HG03039 (cell line): ENCODE measurements around the gene KIAA1755.

ENCODE experiments used
- ATAC-seq: cut with Tn5 transposase; IDR thresholded peaks from one replicate; pipeline ENCODE4 v1.9.1; 2021; ENCODE audit warnings: mild to moderate bottlenecking, moderate library complexity; ENCODE audit not compliant: unreplicated experiment

The KIAA1755 gene

GRCh38 chr20:38208088-38208487 lies 52.4 kb downstream of the KIAA1755 start:
- no peak for ATAC-seq

DNA sequence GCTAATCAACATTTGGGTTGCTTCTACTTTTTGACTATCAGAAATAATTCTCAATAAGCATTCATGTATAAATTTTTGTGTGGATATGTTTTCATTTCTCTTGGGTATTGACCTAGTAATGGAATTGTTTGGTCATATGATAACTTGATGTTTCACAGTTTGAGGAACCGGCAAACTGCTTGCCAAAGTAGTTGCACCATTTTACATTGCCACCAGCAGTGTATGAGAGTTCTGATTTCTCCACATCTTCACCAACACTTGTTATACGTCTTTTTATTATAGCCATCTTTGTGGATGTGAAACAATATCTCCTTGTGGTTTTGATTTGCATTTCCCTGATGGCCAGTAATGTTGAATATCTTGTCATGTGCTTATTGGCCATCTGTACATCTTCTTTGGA lies 52.9 kb downstream of the KIAA1755 start:
- ATAC-seq: no peak

DNA sequence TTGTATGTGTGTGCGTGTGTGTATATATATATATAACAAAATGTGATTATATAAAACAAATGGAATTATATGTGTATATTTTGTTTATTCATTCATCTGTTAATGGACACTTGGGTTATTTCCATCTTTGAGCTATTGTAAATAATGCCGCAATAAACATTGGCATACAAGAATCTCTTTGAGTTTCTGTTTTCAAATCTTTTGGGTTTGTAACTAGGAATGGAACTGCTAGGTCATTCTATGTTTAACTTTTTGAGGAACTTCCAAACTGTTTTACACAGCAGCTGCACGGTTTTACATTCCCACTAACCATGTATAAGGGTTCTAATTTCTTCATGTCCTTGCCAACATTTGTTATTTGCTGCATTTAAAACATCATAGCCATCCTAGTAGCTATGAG lies 55.5 kb downstream of the KIAA1755 start:
- ATAC-seq: no peak

DNA sequence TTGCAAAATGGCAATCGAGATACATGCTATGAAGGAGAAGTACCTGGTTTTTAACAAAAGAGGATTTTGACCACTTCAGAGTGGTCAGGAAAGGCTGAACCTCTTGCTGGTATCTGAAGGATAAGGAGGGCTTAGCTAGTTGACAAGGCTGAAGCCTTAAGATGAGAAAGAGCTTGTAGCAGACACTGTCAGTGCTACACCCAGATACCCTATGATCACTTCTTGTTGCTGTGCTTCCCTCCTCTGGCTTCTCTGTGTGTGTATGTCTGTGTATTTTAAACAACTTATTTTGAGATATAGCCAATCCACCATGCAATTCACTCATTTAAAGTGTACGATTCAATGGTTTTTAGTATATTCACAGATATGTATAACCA lies 56.6 kb downstream of the KIAA1755 start:
- no peak for ATAC-seq

GRCh38 chr20:38203337-38203980 lies 57.1 kb downstream of the KIAA1755 start:
- no peak for ATAC-seq

GRCh38 chr20:38202982-38203293 lies 57.6 kb downstream of the KIAA1755 start:
- no peak for ATAC-seq

- no peak for ATAC-seq
Observed at GRCh38 chr20:38202153-38202981, 58.2 kb downstream of the KIAA1755 start.

DNA sequence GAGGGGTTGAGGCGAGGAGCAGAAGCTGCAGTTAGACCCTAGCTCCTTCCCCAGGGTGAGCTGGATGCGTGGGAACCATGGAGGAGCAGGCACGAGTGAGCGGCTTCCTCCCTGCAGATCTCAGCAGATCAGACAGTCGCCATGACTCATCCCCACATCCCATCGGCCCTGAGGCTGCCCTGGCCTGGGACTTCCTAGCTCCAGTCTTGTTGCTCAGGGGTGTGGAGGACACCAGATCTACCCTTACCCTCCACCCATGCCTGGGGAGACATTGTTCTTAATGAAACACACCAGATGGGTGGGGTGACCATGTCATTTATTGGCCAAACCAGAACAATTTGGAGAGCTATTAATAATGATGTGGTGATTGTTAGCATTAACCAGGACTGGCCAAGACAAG lies 59.2 kb downstream of the KIAA1755 start:
- ATAC-seq: no peak

DNA sequence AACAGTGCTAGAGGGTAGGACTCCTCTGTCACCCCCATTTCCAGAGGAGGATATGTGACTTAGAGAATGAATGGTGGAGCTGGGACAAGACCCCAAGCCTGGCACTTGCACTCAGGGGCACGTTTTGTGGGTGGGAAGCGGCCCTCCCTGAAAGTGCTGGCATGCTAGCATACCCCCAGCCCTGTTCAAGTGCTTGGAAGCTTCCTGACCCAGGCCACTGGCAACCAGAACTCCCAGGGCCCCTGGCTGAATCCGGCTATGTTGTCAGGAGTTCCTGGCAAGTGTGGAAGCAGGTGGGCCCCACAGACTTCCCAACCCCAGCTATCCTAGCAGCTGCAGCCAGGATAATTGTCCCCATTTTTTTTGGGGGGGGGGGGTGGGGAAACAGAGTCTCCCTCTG lies 59.9 kb downstream of the KIAA1755 start:
- no peak for ATAC-seq

GRCh38 chr20:38199501-38200390 lies 60.8 kb downstream of the KIAA1755 start:
- no peak for ATAC-seq

DNA sequence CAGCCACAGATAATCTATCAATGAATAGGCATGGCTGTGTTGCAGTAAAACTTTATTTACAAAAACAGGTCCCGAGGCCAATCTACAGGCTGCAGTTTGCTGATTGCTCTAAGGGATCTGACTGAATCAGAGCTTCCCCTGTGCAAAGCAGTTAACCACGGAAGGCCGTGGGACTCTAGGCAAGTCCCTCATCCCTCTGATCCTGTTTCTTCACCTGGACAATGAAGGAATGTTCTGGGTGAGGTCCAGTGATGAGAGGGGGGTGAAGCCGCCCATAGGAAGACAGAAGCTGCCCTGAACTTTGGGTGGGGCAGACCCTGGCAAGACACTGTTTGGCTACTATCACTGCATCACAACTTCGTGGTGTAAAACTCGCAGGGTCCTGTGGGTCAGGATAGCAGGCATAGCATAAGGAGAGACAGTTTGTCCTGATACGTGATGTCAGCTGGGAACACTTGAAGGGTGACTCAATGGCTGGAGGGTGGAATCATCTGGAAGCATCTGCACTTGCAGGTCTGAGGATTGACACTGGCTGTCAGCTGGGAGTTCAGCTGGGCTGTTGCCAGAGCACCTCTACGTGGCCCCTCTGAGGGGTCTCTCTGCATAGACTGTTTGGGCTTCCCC lies 62.2 kb downstream of the KIAA1755 start:
- no peak for ATAC-seq

GRCh38 chr20:38197619-38198018 lies 62.9 kb downstream of the KIAA1755 start:
- ATAC-seq: no peak

- ATAC-seq: no peak
Observed at GRCh38 chr20:38197217-38197616, 63.3 kb downstream of the KIAA1755 start.

- ATAC-seq: no peak
Observed at GRCh38 chr20:38196592-38196991, 63.9 kb downstream of the KIAA1755 start.

DNA sequence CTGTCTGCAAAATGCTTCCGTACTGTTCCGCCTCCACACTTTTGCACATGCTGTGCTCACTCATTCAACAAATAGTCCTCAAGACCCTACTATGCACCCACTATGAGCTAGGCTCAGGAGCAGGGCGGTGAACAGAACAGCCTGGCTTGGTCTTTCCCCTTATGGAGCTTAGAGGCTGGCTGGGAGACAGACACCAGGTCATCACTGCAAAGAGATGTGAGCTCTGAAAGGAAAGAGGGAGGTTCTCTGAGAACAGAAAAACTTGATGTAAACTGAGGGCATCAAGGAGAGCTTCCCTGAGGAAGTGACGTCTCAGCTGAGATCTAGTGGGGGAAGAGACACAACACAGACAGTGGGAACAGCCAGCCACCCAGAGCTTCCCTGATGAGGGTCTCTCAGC lies 64.5 kb downstream of the KIAA1755 start:
- ATAC-seq: no peak

DNA sequence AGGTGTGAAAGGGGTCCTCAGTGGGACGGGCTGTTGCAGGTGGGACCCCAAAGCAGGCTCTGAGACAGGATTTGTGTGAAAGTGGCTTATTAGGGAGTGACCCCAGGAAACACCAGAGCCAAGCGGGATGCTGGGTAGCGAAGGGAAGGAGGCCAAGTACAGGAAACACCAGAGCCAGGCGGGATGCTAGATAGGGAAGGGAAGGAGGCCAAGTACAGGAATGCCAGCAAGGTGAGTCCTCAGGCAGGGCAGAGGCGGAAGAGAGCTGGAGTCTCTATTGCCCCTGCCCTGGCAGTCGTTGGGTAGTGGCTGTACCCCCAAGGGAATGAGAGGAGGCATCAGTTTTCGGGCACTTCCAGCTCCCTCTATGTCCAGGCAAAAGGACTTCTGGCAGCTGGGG lies 65.0 kb downstream of the KIAA1755 start:
- no peak for ATAC-seq

GRCh38 chr20:38194971-38195504 lies 65.5 kb downstream of the KIAA1755 start:
- ATAC-seq: no peak

GRCh38 chr20:38193586-38194105 lies 66.9 kb downstream of the KIAA1755 start:
- ATAC-seq: no peak

- no peak for ATAC-seq
Observed at GRCh38 chr20:38192323-38192885, 68.1 kb downstream of the KIAA1755 start.

GRCh38 chr20:38191654-38192053 lies 68.9 kb downstream of the KIAA1755 start:
- ATAC-seq: no peak
